ENCODE data around the gene UGT8.
A peak's percentile ranks its signal among the peaks of the same experiment; 100 is the strongest.
"Not testable (repeated sequence)": the region's sequence is repeated elsewhere in the genome, so short reads cannot be mapped to it uniquely, and the experiment has no call there.

UGT8 gene

GRCh38 chr4:114649908-114650307 lies 51.3 kb downstream of the UGT8 start:
- H3K4me3 Mint-ChIP-seq = no peak overlapping the region
- H3K27me3 Mint-ChIP-seq = peaks cover 6% of the 10 kb centered on the region
- no peak overlapping the region for H3K27ac Mint-ChIP-seq
- no peaks in the 10 kb centered on the region for H3K4me1 Mint-ChIP-seq (ENCODE audit: low read depth)
- H3K36me3 Mint-ChIP-seq (ENCODE audit: low read depth) = no peaks in the 10 kb centered on the region
- H3K9me3 Mint-ChIP-seq = no peaks in the 10 kb centered on the region
- DNase-seq = no peak

- Mint-ChIP-seq H3K4me3 (no peak overlapping the region), H3K4me1 (ENCODE audit: low read depth) (no peaks in the 10 kb centered on the region), H3K27me3 (peaks cover 13% of the 10 kb centered on the region), H3K27ac (no peak overlapping the region), H3K9me3 (no peaks in the 10 kb centered on the region), H3K36me3 (ENCODE audit: low read depth) (no peaks in the 10 kb centered on the region)
- no peak for DNase-seq
Observed at GRCh38 chr4:114653675-114654074, 55.1 kb downstream of the UGT8 start.

GRCh38 chr4:114654592-114654991 lies 56.0 kb downstream of the UGT8 start:
- no peaks in the 10 kb centered on the region for H3K9me3 Mint-ChIP-seq
- H3K27ac Mint-ChIP-seq = no peak overlapping the region
- peaks cover 19% of the 10 kb centered on the region for H3K27me3 Mint-ChIP-seq

GRCh38 chr4:114658179-114658578 lies 59.6 kb downstream of the UGT8 start:
- H3K4me3 Mint-ChIP-seq = no peak overlapping the region
- DNase-seq = no peak
- no peaks in the 10 kb centered on the region for H3K36me3 Mint-ChIP-seq (ENCODE audit: low read depth)
- no peaks in the 10 kb centered on the region for H3K9me3 Mint-ChIP-seq
- H3K27ac Mint-ChIP-seq = no peak overlapping the region
- peaks cover 21% of the 10 kb centered on the region for H3K27me3 Mint-ChIP-seq
- peaks cover 1% of the 10 kb centered on the region for H3K4me1 Mint-ChIP-seq (ENCODE audit: low read depth)

More at GRCh38 chr4:114654592-114654991, 56.0 kb downstream of the UGT8 start:
- Mint-ChIP-seq H3K4me1 (ENCODE audit: low read depth) (peaks cover 1% of the 10 kb centered on the region), H3K36me3 (ENCODE audit: low read depth) (no peaks in the 10 kb centered on the region), H3K4me3 (no peak overlapping the region)
- no peak for DNase-seq

- no peaks in the 10 kb centered on the region for H3K36me3 Mint-ChIP-seq (ENCODE audit: low read depth)
- peaks cover 21% of the 10 kb centered on the region for H3K27me3 Mint-ChIP-seq
- peaks cover 1% of the 10 kb centered on the region for H3K4me1 Mint-ChIP-seq (ENCODE audit: low read depth)
- H3K27ac Mint-ChIP-seq = no peak overlapping the region
- DNase-seq = no peak
- H3K4me3 Mint-ChIP-seq = no peak overlapping the region
- H3K9me3 Mint-ChIP-seq = no peaks in the 10 kb centered on the region
Observed at GRCh38 chr4:114658776-114659175, 60.2 kb downstream of the UGT8 start.

GRCh38 chr4:114659386-114660008 lies 60.9 kb downstream of the UGT8 start:
- Mint-ChIP-seq H3K9me3 (no peaks in the 10 kb centered on the region), H3K27me3 (peaks cover 21% of the 10 kb centered on the region), H3K36me3 (ENCODE audit: low read depth) (no peaks in the 10 kb centered on the region), H3K27ac (no peak overlapping the region), H3K4me3 (no peak overlapping the region), H3K4me1 (ENCODE audit: low read depth) (peaks cover 1% of the 10 kb centered on the region)
- DNase-seq = peak; percentile 34

GRCh38 chr4:114663083-114663482 lies 64.5 kb downstream of the UGT8 start:
- DNase-seq = no peak
- peaks cover 31% of the 10 kb centered on the region for H3K27me3 Mint-ChIP-seq
- H3K9me3 Mint-ChIP-seq = no peaks in the 10 kb centered on the region
- no peaks in the 10 kb centered on the region for H3K36me3 Mint-ChIP-seq (ENCODE audit: low read depth)
- no peak overlapping the region for H3K4me3 Mint-ChIP-seq
- H3K27ac Mint-ChIP-seq = no peak overlapping the region
- peaks cover 1% of the 10 kb centered on the region for H3K4me1 Mint-ChIP-seq (ENCODE audit: low read depth)

- Mint-ChIP-seq H3K4me1 (ENCODE audit: low read depth) (no peaks in the 10 kb centered on the region), H3K4me3 (no peak overlapping the region), H3K27ac (no peak overlapping the region), H3K36me3 (ENCODE audit: low read depth) (no peaks in the 10 kb centered on the region), H3K27me3 (peaks cover 16% of the 10 kb centered on the region), H3K9me3 (no peaks in the 10 kb centered on the region)
- DNase-seq = no peak
Observed at GRCh38 chr4:114668577-114668976, 70.0 kb downstream of the UGT8 start.

GRCh38 chr4:114670733-114671132 lies 72.1 kb downstream of the UGT8 start:
- H3K27me3 Mint-ChIP-seq = peaks cover 12% of the 10 kb centered on the region
- H3K4me1 Mint-ChIP-seq (ENCODE audit: low read depth); DNase-seq; H3K4me3 Mint-ChIP-seq; H3K9me3 Mint-ChIP-seq; H3K36me3 Mint-ChIP-seq (ENCODE audit: low read depth); H3K27ac Mint-ChIP-seq: not testable (repeated sequence)

GRCh38 chr4:114673306-114673705 lies 74.7 kb downstream of the UGT8 start:
- H3K4me3 Mint-ChIP-seq = no peak overlapping the region
- no peaks in the 10 kb centered on the region for H3K36me3 Mint-ChIP-seq (ENCODE audit: low read depth)
- peaks cover 2% of the 10 kb centered on the region for H3K27me3 Mint-ChIP-seq
- no peaks in the 10 kb centered on the region for H3K9me3 Mint-ChIP-seq
- H3K27ac Mint-ChIP-seq = no peak overlapping the region
- no peaks in the 10 kb centered on the region for H3K4me1 Mint-ChIP-seq (ENCODE audit: low read depth)
- DNase-seq = no peak

- H3K27ac Mint-ChIP-seq = no peak overlapping the region
- no peaks in the 10 kb centered on the region for H3K4me1 Mint-ChIP-seq (ENCODE audit: low read depth)
- H3K36me3 Mint-ChIP-seq (ENCODE audit: low read depth) = no peaks in the 10 kb centered on the region
- H3K4me3 Mint-ChIP-seq = no peak overlapping the region
- H3K27me3 Mint-ChIP-seq = peaks cover 2% of the 10 kb centered on the region
- no peak for DNase-seq
- H3K9me3 Mint-ChIP-seq = no peaks in the 10 kb centered on the region
Observed at GRCh38 chr4:114674080-114674479, 75.5 kb downstream of the UGT8 start.

GRCh38 chr4:114677346-114677979 lies 78.9 kb downstream of the UGT8 start:
- H3K27ac Mint-ChIP-seq = no peak overlapping the region
- H3K4me3 Mint-ChIP-seq = no peak overlapping the region
- H3K4me1 Mint-ChIP-seq (ENCODE audit: low read depth) = no peaks in the 10 kb centered on the region
- no peak for DNase-seq
- no peaks in the 10 kb centered on the region for H3K9me3 Mint-ChIP-seq
- H3K27me3 Mint-ChIP-seq = peaks cover 2% of the 10 kb centered on the region
- no peaks in the 10 kb centered on the region for H3K36me3 Mint-ChIP-seq (ENCODE audit: low read depth)

- H3K27ac Mint-ChIP-seq = no peak overlapping the region
- H3K4me3 Mint-ChIP-seq = no peak overlapping the region
- H3K9me3 Mint-ChIP-seq = no peaks in the 10 kb centered on the region
- H3K36me3 Mint-ChIP-seq (ENCODE audit: low read depth) = no peaks in the 10 kb centered on the region
- no peak for DNase-seq
- H3K27me3 Mint-ChIP-seq = peaks cover 7% of the 10 kb centered on the region
- H3K4me1 Mint-ChIP-seq (ENCODE audit: low read depth) = no peaks in the 10 kb centered on the region
Observed at GRCh38 chr4:114684462-114684861, 85.9 kb downstream of the UGT8 start.

- H3K4me1 Mint-ChIP-seq (ENCODE audit: low read depth) = no peaks in the 10 kb centered on the region
- H3K27me3 Mint-ChIP-seq = peaks cover 13% of the 10 kb centered on the region
- no peak overlapping the region for H3K4me3 Mint-ChIP-seq
- no peak for DNase-seq
- no peaks in the 10 kb centered on the region for H3K9me3 Mint-ChIP-seq
- H3K36me3 Mint-ChIP-seq (ENCODE audit: low read depth) = no peaks in the 10 kb centered on the region
- no peak overlapping the region for H3K27ac Mint-ChIP-seq
Observed at GRCh38 chr4:114688059-114688458, 89.5 kb downstream of the UGT8 start.

- Mint-ChIP-seq H3K9me3 (no peaks in the 10 kb centered on the region), H3K4me3 (no peak overlapping the region), H3K4me1 (ENCODE audit: low read depth) (no peaks in the 10 kb centered on the region), H3K27me3 (peaks cover 13% of the 10 kb centered on the region), H3K27ac (no peak overlapping the region), H3K36me3 (ENCODE audit: low read depth) (no peaks in the 10 kb centered on the region)
- no peak for DNase-seq
Observed at GRCh38 chr4:114690571-114690970, 92.0 kb downstream of the UGT8 start.
